Mesenchymal stem cell (in vitro differentiated cells and primary cell): ENCODE results near the gene C19orf53.

Experiments used
- DNase-seq: peaks from one replicate; pipeline ENCODE4 v3.0.0-alpha.2; 2013
- H2AFZ ChIP-seq: one replicate; pipeline ENCODE4 v1.6.1; 2013; ENCODE audit warnings: low read depth, mild to moderate bottlenecking, control low read depth, inconsistent platforms, low read length, moderate library complexity
- H2AK5ac ChIP-seq: 2 replicates; pipeline ENCODE4 v1.6.1; 2013; ENCODE audit warnings: low read length, moderate library complexity, mild to moderate bottlenecking, inconsistent platforms; ENCODE audit not compliant: severe bottlenecking
- H2BK120ac ChIP-seq: one replicate; pipeline ENCODE4 v1.6.1; 2013; ENCODE audit warnings: low read depth, mild to moderate bottlenecking, inconsistent platforms, low read length, moderate library complexity
- H2BK12ac ChIP-seq, 2 experiments: one replicate each; pipeline ENCODE4 v1.6.1; 2013; ENCODE audit warnings: inconsistent platforms in 2 of 2, low read length in 2 of 2, mild to moderate bottlenecking in 2 of 2, moderate library complexity in 2 of 2, control low read depth in 1 of 2
- H2BK15ac ChIP-seq: one replicate; pipeline ENCODE4 v1.6.1; 2013; ENCODE audit warnings: mild to moderate bottlenecking, low read depth, inconsistent platforms; ENCODE audit not compliant: poor library complexity, severe bottlenecking
- H2BK5ac ChIP-seq: 2 replicates; pipeline ENCODE4 v1.6.1; 2013; ENCODE audit warnings: low read depth, mild to moderate bottlenecking, low read length, control low read depth, inconsistent platforms; ENCODE audit not compliant: poor library complexity, severe bottlenecking
- H3K14ac ChIP-seq, 2 experiments: one replicate each; pipeline ENCODE4 v1.6.1; 2013; ENCODE audit warnings: inconsistent platforms in 2 of 2, low read length in 2 of 2, control low read depth in 1 of 2, mild to moderate bottlenecking in 1 of 2, moderate library complexity in 1 of 2
- H3K18ac ChIP-seq, 2 experiments: one replicate each; pipeline ENCODE4 v1.6.1; 2013; ENCODE audit warnings: inconsistent platforms in 2 of 2, low read length in 2 of 2, control low read depth in 1 of 2, low read depth in 1 of 2, mild to moderate bottlenecking in 1 of 2
- H3K23ac ChIP-seq, 2 experiments: one replicate each; pipeline ENCODE4 v1.6.1; 2013; ENCODE audit warnings: inconsistent platforms in 2 of 2, low read length in 2 of 2, mild to moderate bottlenecking in 2 of 2, moderate library complexity in 2 of 2, control low read depth in 1 of 2
- H3K27ac ChIP-seq: 2 replicates; pipeline ENCODE4 v1.5.1; 2013; ENCODE audit warnings: mild to moderate bottlenecking, moderate library complexity, low read length, control low read depth, inconsistent platforms; ENCODE audit not compliant: poor library complexity, severe bottlenecking
- H3K27me3 ChIP-seq, 2 experiments: 2 replicates each; pipeline versions ENCODE4 v1.6.1 to v1.7.0; 2013; ENCODE audit warnings: low read length in 2 of 2, mild to moderate bottlenecking in 2 of 2, moderate library complexity in 2 of 2, control low read depth in 1 of 2, inconsistent platforms in 1 of 2; ENCODE audit not compliant: control insufficient read depth in 1 of 2, insufficient read depth in 1 of 2
- H3K36me3 ChIP-seq, 2 experiments: 2 replicates each; pipeline versions ENCODE4 v1.6.1 to v1.7.0; 2013; ENCODE audit warnings: low read length in 2 of 2, control low read depth in 1 of 2, inconsistent platforms in 1 of 2, low read depth in 1 of 2, mild to moderate bottlenecking in 1 of 2; ENCODE audit not compliant: insufficient read depth in 2 of 2, control insufficient read depth in 1 of 2
- H3K4ac ChIP-seq, 2 experiments: one replicate each; pipeline ENCODE4 v1.6.1; 2013; ENCODE audit warnings: inconsistent platforms in 2 of 2, low read length in 2 of 2, mild to moderate bottlenecking in 2 of 2, moderate library complexity in 2 of 2, control low read depth in 1 of 2, low read depth in 1 of 2
- H3K4me1 ChIP-seq: 2 replicates; pipeline ENCODE4 v1.6.1; 2013; ENCODE audit warnings: low read depth, low read length, control low read depth; ENCODE audit not compliant: control insufficient read depth, insufficient read depth
- H3K4me2 ChIP-seq: 2 replicates; pipeline ENCODE4 v1.6.1; 2013; ENCODE audit warnings: low read length, mild to moderate bottlenecking, inconsistent platforms; ENCODE audit not compliant: poor library complexity, severe bottlenecking
- H3K4me3 ChIP-seq, 2 experiments: 2 replicates each; pipeline versions ENCODE4 v1.5.1 to v1.7.0; 2013; ENCODE audit warnings: low read length in 2 of 2, mild to moderate bottlenecking in 2 of 2, control low read depth in 1 of 2, low read depth in 1 of 2; ENCODE audit not compliant: insufficient read depth in 1 of 2
- H3K79me1 ChIP-seq: replicated peaks from 2 replicates; pipeline ENCODE4 v1.6.1; 2013; ENCODE audit warnings: mild to moderate bottlenecking, control low read depth, low read length, inconsistent platforms; ENCODE audit not compliant: poor library complexity, severe bottlenecking
- H3K9ac ChIP-seq: 2 replicates; pipeline ENCODE4 v1.7.0; 2013; ENCODE audit warnings: mild to moderate bottlenecking, low read length, moderate library complexity
- H3K9me3 ChIP-seq: 2 replicates; pipeline ENCODE4 v1.7.0; 2013; ENCODE audit warnings: mild to moderate bottlenecking, low read length; ENCODE audit not compliant: control insufficient read depth
- H4K8ac ChIP-seq: one replicate; pipeline ENCODE4 v1.6.1; 2013; ENCODE audit warnings: inconsistent platforms, mild to moderate bottlenecking, low read length, moderate library complexity
- H4K91ac ChIP-seq: one replicate; pipeline ENCODE4 v1.6.1; 2013; ENCODE audit warnings: mild to moderate bottlenecking, low read length, inconsistent platforms
- WGBS: methylation state at CpG from one replicate; pipeline ENCODE4 v1.1.7; 2013; ENCODE audit warnings: mixed read lengths; 5-methylcytosine and 5-hydroxymethylcytosine counted together

The C19orf53 gene

DNA sequence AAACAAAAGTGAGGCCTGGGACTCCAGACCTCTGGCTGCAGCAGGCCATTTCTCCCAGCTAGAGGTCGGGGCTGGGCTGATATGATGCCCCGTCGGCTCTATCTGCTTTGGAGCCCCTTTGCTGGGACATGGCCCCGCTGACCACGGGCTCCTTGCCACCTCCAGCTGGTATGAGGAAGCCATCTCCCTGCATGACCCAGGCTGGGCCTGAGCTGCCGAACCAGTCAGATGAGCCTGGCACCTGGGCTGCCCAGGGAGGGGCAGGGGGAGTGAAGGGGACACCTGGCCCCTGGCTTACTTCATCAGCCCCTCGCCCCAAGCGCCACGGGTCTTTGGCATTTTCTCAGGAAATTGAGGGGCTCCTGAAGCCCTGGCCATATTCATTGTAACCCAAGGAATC, 28.8 kb downstream of the C19orf53 start:
- WGBS = 97% methylated on average over 7 of the region's 9 CpGs
- Histone ChIP-seq H3K23ac (no peak overlapping the region), H4K91ac (no peak overlapping the region), H4K8ac (peak overlapping the region; percentile 46), H3K27ac (no peak overlapping the region), H3K9me3 (no peaks in the 10 kb centered on the region), H3K4me2 (no peak overlapping the region), H2BK120ac (no peak overlapping the region), H2BK12ac (no peak overlapping the region), H3K18ac (no peak overlapping the region), H3K79me1 (peaks cover 31% of the 10 kb centered on the region), H3K9ac (no peak overlapping the region), H2AK5ac (peak overlapping the region; percentile 38), H3K36me3 (peaks cover 48 to 59% of the 10 kb centered on the region in 2 experiments), H3K4ac (no peak overlapping the region), H3K14ac (no peak overlapping the region), H2BK5ac (no peak overlapping the region), H2AFZ (no peak overlapping the region), H2BK15ac (no peak overlapping the region), H3K4me1 (peaks cover 3% of the 10 kb centered on the region), H3K4me3 (no peak overlapping the region), H3K27me3 (no peaks in the 10 kb centered on the region)
- DNase-seq = no peak

DNA sequence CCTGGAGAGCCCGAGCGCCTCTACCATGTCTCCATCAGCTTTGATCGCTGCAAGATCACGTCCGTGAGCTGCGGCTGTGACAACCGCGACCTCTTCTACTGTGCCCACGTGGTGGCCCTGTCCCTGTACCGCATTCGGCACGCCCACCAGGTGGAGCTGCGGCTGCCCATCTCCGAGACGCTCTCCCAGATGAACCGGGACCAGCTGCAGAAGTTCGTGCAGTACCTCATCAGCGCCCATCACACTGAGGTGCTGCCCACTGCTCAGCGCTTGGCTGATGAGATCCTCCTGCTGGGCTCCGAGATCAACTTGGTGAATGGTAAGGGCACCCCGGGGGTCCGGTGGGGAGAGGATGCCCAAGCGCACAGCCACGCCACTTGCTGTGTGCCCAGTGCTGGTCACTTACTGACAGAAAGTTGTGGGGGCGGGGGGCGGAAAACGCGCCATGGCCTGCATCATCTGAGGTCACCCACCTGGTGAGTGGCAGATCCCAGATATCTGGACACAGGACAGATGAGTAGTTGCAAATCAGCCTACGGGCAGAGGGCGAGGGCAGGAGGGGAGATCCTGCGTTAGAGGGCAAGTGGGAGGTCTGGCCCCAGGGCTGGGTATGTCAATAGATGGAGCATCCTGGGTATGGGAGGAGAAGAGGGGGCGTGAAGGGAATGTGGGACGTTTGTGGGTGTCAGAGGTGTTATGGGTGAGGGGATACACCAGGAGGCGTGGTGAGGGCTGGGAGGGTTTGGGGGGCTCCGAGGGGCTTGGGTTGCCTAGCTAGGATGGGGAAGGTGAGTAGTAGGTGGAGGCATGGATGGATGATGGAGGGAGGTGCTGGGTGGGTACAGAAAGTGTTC, 30.8 kb downstream of the C19orf53 start:
- Histone ChIP-seq H3K4me1 (peaks cover 2% of the 10 kb centered on the region), H2AK5ac (no peak overlapping the region), H4K91ac (no peak overlapping the region), H2BK120ac (no peak overlapping the region), H3K27ac (no peak overlapping the region), H3K9me3 (no peaks in the 10 kb centered on the region), H3K4ac (no peak overlapping the region), H2BK5ac (no peak overlapping the region), H3K36me3 (peaks cover 62 to 65% of the 10 kb centered on the region in 2 experiments), H3K18ac (no peak overlapping the region), H3K4me3 (no peak overlapping the region), H3K14ac (no peak overlapping the region), H3K4me2 (no peak overlapping the region), H3K27me3 (no peaks in the 10 kb centered on the region), H2BK15ac (no peak overlapping the region), H2AFZ (no peak overlapping the region), H3K79me1 (peaks cover 24% of the 10 kb centered on the region), H3K23ac (no peak overlapping the region), H4K8ac (no peak overlapping the region), H2BK12ac (no peak overlapping the region), H3K9ac (no peak overlapping the region)
- DNase-seq = no peak
- 83% methylated on average over 35 of the region's 35 CpGs for WGBS

DNA sequence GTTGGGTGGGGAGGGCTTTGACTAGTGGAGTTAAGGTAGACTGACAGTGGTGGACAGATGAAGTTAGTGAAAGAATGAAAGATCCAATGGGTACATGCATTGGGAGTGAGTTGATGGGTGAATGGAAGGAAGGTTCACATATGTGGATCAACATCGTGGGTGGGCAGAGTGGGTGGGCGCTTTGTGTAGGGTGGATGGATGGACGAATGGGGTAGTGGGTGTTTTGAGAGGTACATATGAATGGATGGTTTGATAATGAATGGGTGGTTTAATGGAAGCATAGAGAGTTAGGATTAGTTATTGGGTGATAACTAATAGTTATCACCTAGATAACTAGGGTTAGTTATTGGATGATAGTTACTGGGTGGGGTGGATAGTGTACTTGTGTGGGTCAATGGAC, 32.5 kb downstream of the C19orf53 start:
- no peaks in the 10 kb centered on the region for H3K27me3 ChIP-seq
- no peak overlapping the region for H3K9ac ChIP-seq
- H3K4me1 ChIP-seq = peaks cover 2% of the 10 kb centered on the region
- no peak overlapping the region for H4K8ac ChIP-seq
- H2AK5ac ChIP-seq = no peak overlapping the region
- H3K23ac ChIP-seq = no peak overlapping the region
- no peak overlapping the region for H2BK120ac ChIP-seq
- no peak overlapping the region for H2BK15ac ChIP-seq
- H2BK12ac ChIP-seq = no peak overlapping the region
- H4K91ac ChIP-seq = no peak overlapping the region
- no peak for DNase-seq
- peaks cover 21% of the 10 kb centered on the region for H3K79me1 ChIP-seq
- H2AFZ ChIP-seq = no peak overlapping the region
- H3K4me3 ChIP-seq = no peak overlapping the region
- H2BK5ac ChIP-seq = no peak overlapping the region
- H3K36me3 ChIP-seq = peaks cover 62 to 63% of the 10 kb centered on the region in 2 experiments
- 97% methylated on average over 3 of the region's 3 CpGs for WGBS
- H3K4me2 ChIP-seq = no peak overlapping the region
- H3K27ac ChIP-seq = no peak overlapping the region
- no peak overlapping the region for H3K14ac ChIP-seq
- no peaks in the 10 kb centered on the region for H3K9me3 ChIP-seq
- H3K18ac ChIP-seq = no peak overlapping the region
- no peak overlapping the region for H3K4ac ChIP-seq

DNA sequence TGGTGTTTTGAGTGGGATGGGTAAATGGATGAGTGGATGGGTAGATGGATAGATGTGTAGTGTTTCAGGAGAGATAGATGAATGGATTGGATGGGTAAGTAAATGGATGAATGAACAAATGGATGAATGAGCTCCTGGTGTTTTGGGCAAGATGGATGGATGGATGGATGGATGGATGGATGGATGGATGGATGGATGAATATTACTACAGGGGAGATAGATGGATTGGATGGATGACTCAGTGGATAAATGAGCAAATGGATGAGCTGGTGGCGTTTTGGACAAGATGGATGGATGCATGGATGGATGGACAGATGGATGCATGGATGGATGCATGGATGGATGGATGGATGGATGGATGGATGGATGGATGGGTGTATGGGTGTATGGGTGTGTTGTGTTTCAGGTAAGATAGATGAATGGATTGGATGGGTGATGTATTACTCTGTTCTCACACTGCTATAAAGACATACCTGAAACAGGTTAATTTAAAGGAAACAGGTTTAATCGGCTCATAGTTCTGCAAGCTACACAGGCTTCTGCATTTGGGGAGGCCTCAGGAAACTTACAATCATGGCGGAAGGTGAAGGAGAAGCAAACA, 33.3 kb downstream of the C19orf53 start:
- no peak overlapping the region for H4K91ac ChIP-seq
- no peak overlapping the region for H2BK5ac ChIP-seq
- no peak overlapping the region for H3K23ac ChIP-seq
- H2AK5ac ChIP-seq = no peak overlapping the region
- no peak overlapping the region for H3K27ac ChIP-seq
- no peak overlapping the region for H2AFZ ChIP-seq
- no peak overlapping the region for H3K4ac ChIP-seq
- WGBS = 98% methylated on average over 3 of the region's 3 CpGs
- H3K9ac ChIP-seq = no peak overlapping the region
- no peak overlapping the region for H3K4me2 ChIP-seq
- no peak overlapping the region for H3K18ac ChIP-seq
- no peak overlapping the region for H3K4me3 ChIP-seq
- H3K27me3 ChIP-seq = no peaks in the 10 kb centered on the region
- no peak overlapping the region for H4K8ac ChIP-seq
- no peak overlapping the region for H2BK12ac ChIP-seq
- DNase-seq = no peak
- H3K36me3 ChIP-seq = peaks cover 61% of the 10 kb centered on the region in 2 experiments
- no peak overlapping the region for H3K14ac ChIP-seq
- peaks cover 21% of the 10 kb centered on the region for H3K79me1 ChIP-seq
- no peak overlapping the region for H2BK15ac ChIP-seq
- no peak overlapping the region for H2BK120ac ChIP-seq
- no peaks in the 10 kb centered on the region for H3K9me3 ChIP-seq
- peaks cover 2% of the 10 kb centered on the region for H3K4me1 ChIP-seq
